Measurements from ENCODE around the gene PRELID1. TPM values are rescaled to one million over a fixed set of nuclear protein-coding genes. Genes with fewer than 3 reads are reported as not detected.
"Not testable (repeated sequence)": the region's sequence is repeated elsewhere in the genome, so short reads cannot be mapped to it uniquely, and the experiment has no call there.

Gene PRELID1
- total RNA-seq, 1 experiment from 2014 or later: 487 TPM

- DNase-seq (ENCODE audit: low spot score): no peak
These were observed 3.9 kb upstream of the PRELID1 start for GRCh38 chr5:177299697-177300096.

DNA sequence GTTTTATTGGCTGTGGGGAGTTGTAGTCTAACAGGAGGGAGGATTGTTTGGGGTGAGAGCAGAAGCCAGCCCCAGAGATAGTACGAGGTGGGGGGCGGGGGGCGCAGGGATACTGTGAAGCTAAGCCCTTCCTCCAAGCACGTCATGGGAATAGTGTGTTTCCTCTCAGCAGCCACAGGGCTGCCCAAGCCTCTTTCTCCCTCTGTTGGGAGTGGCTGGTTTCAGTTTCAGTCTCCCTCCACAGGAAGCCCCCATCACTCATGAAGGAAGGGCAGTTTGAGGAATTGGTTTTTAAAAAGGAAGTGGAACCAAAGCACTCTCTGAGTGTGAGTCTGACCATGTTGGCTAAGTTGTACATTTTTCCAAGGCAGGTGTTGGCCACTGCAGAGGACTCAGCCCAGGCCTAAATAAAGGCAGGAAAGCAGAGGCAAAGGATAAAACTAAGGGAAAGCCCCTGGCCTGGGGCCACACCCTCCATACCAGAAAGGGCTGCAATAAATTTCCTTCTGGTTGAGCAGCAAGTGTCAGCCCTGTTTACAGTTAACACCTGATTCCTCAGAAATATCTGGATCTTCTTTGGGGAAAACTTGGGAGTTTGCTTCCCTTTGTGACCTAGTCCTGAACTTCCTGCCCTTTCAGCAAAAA lies 3.2 kb upstream of the PRELID1 start:
- peak; percentile 84 for DNase-seq (ENCODE audit: low spot score)

DNA sequence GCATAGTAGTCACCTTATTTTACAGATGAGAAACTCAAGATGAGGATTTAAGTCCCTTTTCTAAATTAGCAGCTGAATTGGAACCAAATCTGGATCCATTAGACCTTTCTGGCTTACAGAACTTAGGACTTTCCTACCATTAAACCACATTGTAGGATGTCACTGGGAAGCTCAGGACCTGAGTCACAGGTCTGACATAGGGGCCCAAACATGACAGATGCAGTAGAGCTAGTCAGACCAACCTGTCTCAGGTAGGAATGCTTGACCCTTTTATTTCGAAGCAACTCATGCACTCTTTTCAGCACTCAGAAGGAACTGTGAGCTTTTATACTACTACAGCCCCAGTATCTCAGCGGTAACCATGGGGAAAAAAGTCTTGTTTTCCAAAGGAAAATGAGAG lies 2.6 kb upstream of the PRELID1 start:
- no peak for DNase-seq (ENCODE audit: low spot score)

DNA sequence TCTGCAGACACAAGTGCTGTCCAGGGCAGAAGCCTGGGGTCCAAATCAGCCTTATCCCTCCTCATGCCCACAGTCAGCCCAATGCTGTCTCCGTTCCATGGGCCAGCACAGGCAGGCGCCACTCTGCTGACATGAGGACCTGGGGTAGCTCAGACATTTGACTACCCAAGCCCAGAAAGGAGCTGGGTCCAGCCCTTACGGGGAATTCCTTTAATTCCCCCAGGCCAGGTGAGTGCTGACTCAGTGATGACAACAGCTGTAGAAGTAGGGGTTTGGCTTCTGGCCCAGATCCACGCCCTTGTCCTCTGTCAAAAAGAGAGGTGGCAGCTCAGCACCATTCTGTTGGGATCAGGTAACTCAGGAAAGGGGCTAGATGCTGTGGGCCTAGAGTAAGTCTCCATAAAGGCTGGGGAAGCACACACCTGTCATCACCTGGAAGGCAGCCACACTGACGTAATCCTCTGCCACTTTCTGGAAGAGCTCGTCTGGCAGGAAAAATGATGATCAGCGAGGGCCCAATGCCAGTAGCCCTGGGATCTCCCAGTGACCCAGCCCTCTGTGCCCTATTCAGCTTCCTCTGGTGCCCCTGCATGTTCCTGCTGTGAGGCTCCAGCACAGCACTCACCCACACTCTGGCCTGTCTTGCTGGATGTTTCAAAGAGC lies 2.0 kb upstream of the PRELID1 start:
- DNase-seq (ENCODE audit: low spot score): no peak

GRCh38 chr5:177302354-177303110 lies 1.1 kb upstream of the PRELID1 start:
- DNase-seq (ENCODE audit: low spot score): no peak

- DNase-seq (ENCODE audit: low spot score): no peak
These were observed 359 bp downstream of the PRELID1 start for GRCh38 chr5:177303925-177304391.

- DNase-seq (ENCODE audit: low spot score): no peak
These were observed 957 bp downstream of the PRELID1 start for GRCh38 chr5:177304392-177305119.

DNA sequence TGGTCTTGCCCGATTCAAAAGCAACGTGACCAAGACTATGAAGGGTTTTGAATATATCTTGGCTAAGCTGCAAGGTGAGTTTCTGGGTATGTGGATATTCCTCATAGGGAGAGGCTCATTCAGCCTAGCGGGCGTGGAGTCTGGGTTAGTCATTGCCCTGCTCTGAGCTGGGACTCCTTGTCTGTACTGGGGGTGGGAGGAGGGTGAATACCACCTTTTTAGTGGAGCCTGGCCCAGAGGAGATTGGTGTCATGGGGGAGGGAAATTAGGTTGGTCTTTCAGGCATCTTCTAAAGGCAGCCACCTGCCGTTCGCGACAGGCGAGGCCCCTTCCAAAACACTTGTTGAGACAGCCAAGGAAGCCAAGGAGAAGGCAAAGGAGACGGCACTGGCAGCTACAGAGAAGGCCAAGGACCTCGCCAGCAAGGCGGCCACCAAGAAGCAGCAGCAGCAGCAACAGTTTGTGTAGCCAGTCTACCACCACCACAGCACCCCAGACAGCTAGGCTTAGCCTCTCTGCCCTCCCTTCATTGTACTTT lies 2.6 kb downstream of the PRELID1 start:
- not testable (repeated sequence) for DNase-seq (ENCODE audit: low spot score)

DNA sequence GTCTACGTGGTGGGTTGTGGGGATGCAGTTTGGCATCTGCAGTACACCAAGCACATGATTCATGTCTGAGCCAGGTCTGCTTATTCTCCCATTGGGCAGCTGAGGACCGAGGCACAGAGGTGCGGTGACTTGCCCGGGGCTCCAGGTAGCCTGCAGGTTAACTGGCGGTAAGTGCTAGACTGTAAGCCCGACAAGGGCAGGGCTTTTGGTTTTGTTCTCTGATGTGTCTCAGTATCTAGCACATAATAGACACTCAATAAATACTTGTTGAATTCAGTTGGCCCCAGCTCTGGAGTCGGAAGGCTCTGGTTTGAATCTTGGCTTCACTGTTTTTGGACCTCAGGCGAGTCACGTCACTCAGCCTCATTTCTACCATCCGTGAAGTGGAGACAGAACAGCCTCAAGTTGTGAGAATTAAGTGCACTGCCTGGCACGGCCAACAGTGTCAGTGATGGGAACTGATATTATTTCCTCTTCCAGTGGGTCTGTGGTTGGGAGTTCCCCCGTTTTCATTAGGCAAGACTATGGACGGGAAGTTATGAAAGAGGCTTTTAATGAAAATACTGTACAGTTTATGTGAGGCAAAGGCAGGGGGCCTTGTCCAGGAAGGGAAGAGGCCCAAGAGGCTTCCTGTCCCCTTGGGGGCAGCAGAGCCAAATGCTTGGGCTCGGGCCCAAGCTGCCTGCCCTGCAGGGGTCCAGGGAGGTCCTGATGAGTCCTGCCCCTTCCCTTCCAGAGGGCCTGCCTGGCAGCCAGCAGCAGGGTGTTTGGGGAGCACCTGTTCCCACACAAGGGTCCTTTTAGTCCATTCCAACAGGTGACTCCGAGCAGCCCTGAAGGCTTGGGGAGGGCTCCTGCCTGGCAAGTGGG lies 3.3 kb downstream of the PRELID1 start:
- DNase-seq (ENCODE audit: low spot score): no peak

GRCh38 chr5:177307544-177308363 lies 4.2 kb downstream of the PRELID1 start:
- no peak for DNase-seq (ENCODE audit: low spot score)

DNA sequence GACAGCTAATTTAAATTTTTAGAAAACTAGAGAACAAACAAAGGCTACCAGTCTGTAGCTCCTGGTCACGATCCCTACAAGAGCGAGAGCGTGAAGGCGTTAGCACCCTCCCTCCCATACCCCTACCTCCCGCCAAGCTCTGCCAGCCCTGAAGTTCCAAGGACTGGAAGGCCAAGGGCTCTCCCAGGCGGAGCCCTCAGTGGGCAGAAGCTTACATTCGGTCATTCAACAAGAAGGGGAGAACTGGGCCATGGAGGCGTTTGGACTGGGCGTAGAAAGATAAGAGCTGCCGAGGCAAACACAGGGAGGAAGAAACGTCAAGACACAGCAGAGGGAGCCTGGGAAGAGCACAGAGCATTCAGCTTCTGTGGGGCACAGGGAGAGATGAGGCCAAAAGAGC lies 5.1 kb downstream of the PRELID1 start:
- no peak for DNase-seq (ENCODE audit: low spot score)

DNA sequence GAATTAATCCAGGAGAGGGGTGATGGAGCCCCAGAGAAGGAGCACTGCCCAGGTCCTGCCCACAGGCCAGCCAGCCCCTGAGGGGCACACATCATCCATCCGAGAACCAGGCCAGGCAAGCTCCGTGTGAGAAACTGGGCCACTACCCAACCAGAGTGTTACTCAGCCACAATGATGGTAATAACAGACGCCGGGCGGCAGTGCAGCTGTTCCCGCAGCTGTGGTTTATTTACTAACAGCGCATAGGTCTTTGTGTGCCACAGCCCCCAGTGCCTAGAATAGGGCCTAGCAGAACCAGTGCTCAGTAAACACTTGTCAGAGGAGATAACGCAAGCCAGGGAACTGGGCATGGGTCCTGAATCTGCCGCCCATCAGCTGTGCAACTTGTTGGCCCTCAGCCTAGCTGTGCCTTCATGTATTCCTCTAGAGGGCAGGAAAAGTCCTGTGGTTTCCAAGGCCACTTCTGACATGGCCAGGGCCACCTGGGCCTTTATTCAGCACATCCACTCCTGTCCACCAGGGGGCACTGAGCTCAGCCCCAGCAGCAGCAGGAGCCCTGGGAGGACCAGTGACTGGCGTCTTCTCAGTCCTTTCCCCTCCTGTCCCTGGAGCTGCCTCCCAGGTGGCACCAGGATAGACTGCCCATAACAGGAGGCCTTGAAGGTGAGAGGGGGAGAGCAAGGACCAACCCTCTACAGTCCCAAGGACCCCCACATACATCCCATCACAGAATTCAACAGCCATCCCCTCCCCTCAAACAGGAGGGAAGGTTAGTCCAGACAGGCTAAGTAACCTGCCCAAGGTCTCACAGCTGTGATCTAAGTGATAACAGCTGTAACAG lies 6.0 kb downstream of the PRELID1 start:
- DNase-seq (ENCODE audit: low spot score): peak; percentile 92

- DNase-seq (ENCODE audit: low spot score): no peak
These were observed 6.7 kb downstream of the PRELID1 start for GRCh38 chr5:177310332-177310731.

- DNase-seq (ENCODE audit: low spot score): no peak
These were observed 7.3 kb downstream of the PRELID1 start for GRCh38 chr5:177310757-177311391.

DNA sequence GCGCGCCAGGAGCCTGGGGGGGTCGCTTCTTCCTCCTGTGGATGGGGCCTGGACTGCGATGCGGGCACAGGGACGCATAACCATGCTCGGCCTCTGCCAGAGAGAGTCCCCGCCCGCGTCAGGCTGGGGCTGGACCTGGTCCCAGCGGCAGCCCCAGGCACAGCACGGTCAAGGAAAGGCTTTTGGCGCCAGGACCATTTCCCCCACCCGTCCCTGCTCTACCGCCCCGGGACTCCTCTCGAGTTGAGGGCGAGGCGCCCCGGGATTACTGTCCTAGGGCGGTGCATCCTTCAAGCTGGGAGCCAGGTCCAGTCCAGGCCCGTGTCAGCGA lies 7.8 kb downstream of the PRELID1 start:
- no peak for DNase-seq (ENCODE audit: low spot score)

DNA sequence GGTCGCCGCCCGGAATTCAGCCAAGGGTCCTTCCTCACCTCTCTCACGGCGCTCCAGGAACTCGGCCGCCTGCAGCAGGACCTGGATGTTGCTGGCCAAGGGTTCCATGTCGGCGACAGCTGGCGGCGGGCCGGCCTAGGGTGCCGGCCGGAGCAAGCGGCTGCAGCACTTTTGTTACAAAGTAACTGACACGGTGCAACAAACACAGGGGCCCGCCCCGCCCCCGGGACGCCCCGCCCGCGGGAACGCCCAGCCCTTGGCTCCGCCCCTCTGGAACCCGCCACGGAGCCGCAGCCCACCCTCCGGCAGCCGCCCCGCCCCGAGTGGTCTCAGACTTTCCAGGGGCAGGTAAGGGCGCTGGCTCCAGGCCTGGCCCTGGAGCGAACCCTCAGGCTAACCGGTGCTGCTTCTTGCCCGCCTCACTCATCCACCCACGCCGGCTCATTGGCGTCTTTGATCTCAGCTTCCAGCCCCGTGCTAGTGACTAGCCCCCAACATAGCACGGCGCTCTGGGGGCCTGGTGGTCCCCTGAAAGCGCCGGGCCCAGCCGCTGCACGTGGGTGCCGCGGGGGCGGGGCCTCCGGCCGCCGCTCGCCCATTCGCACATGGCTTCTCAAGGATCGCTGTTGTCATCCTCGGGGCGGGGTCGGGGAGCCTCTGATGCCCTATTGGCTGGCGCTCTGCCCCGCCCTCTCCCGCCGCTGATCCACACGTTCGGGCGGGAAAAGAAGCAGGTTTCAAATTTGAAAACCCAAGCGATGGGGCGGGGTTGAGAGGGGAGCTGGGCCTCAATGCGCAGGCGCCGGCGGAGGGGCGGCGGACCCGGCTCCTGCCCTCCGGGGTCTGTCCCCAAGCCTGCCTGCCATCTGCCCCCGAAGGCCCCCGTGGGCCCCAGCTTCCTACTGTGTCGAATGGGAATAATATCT lies 8.4 kb downstream of the PRELID1 start, which contains the start of gene MXD3:
Gene MXD3 (minus strand): TSS at position 176 of the 926 bp plus-strand sequence. CDS start 68 bp downstream, at position 108.
- peak; percentile 98 for DNase-seq (ENCODE audit: low spot score)

DNA sequence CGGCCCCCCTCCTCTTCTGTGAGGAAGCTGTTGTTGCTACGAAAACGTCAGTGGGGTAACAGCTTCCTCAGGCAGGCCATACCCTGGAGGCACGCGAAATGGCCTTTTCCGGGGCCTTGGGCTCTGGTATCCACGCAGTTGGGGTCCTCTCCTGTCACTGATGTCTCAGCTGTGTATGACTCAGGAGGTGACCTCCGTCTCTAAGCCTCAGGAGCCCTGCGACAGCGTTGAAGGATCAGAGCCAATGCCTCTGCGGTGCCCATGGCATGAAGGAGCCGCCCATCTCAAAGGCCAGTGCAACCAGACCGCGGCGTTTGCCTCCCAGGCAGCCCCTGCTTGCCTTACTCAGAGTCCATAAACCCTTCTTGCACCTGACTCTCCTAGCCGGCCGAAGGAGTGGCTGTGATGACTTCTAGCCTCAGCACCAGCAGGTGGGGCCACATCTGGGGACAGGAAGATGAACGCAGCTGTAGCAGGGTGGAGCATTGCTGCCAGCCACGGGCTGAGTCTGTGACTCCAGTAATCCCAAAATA lies 9.1 kb downstream of the PRELID1 start:
- peak; percentile 70 for DNase-seq (ENCODE audit: low spot score)

Measured in H4 (cell line).